Measurements from ENCODE around the gene AHCTF1. TPM values are rescaled to one million over a fixed set of nuclear protein-coding genes. Genes with fewer than 3 reads are reported as not detected.

The AHCTF1 gene
- polyA plus RNA-seq, 4 donors = 48.9 to 65.2 (median 54.1) TPM

GRCh38 chr1:246800756-246801155 is 131.0 kb downstream of the AHCTF1 start:
- DNase-seq (ENCODE audit: low read depth in 4 of 4, low spot score in 3 of 4) = no peak

- no peak for DNase-seq (ENCODE audit: low read depth in 4 of 4, low spot score in 3 of 4)
Measured at GRCh38 chr1:246800356-246800755, 131.4 kb downstream of the AHCTF1 start.

GRCh38 chr1:246798606-246799496 is 132.9 kb downstream of the AHCTF1 start:
- DNase-seq (ENCODE audit: low read depth in 4 of 4, low spot score in 3 of 4) = no peak

GRCh38 chr1:246798107-246798506 is 133.6 kb downstream of the AHCTF1 start:
- DNase-seq (ENCODE audit: low read depth in 4 of 4, low spot score in 3 of 4) = no peak

GRCh38 chr1:246797597-246797996 is 134.2 kb downstream of the AHCTF1 start:
- no peak for DNase-seq (ENCODE audit: low read depth in 4 of 4, low spot score in 3 of 4)

- DNase-seq (ENCODE audit: low read depth in 4 of 4, low spot score in 3 of 4) = no peak
Measured at GRCh38 chr1:246797157-246797556, 134.6 kb downstream of the AHCTF1 start.

GRCh38 chr1:246795906-246796694 is 135.6 kb downstream of the AHCTF1 start:
- DNase-seq (ENCODE audit: low read depth in 4 of 4, low spot score in 3 of 4) = no peak

GRCh38 chr1:246794828-246795671 is 136.7 kb downstream of the AHCTF1 start:
- DNase-seq (ENCODE audit: low read depth in 4 of 4, low spot score in 3 of 4) = no peak

GRCh38 chr1:246794048-246794827 is 137.5 kb downstream of the AHCTF1 start:
- DNase-seq (ENCODE audit: low read depth in 4 of 4, low spot score in 3 of 4) = no peak

GRCh38 chr1:246793356-246793896 is 138.3 kb downstream of the AHCTF1 start:
- DNase-seq (ENCODE audit: low read depth in 4 of 4, low spot score in 3 of 4) = no peak

GRCh38 chr1:246792603-246793002 is 139.1 kb downstream of the AHCTF1 start:
- no peak for DNase-seq (ENCODE audit: low read depth in 4 of 4, low spot score in 3 of 4)

- DNase-seq (ENCODE audit: low read depth in 4 of 4, low spot score in 3 of 4) = no peak
Measured at GRCh38 chr1:246791303-246791918, 140.3 kb downstream of the AHCTF1 start.

GRCh38 chr1:246790833-246791232 is 140.9 kb downstream of the AHCTF1 start:
- DNase-seq (ENCODE audit: low read depth in 4 of 4, low spot score in 3 of 4) = no peak

- no peak for DNase-seq (ENCODE audit: low read depth in 4 of 4, low spot score in 3 of 4)
Measured at GRCh38 chr1:246790364-246790763, 141.4 kb downstream of the AHCTF1 start.

GRCh38 chr1:246789454-246790339 is 142.1 kb downstream of the AHCTF1 start:
- no peak for DNase-seq (ENCODE audit: low read depth in 4 of 4, low spot score in 3 of 4)
